NCI-H1417 treated with DMSO at 0.1 percent for 48 hours (cell line): ENCODE results near the gene ZNF70.

ENCODE experiments used
- DNase-seq: peaks from one replicate; lab custom pipeline; 2025; lab: John Stamatoyannopoulos, UW

Gene ZNF70

DNA sequence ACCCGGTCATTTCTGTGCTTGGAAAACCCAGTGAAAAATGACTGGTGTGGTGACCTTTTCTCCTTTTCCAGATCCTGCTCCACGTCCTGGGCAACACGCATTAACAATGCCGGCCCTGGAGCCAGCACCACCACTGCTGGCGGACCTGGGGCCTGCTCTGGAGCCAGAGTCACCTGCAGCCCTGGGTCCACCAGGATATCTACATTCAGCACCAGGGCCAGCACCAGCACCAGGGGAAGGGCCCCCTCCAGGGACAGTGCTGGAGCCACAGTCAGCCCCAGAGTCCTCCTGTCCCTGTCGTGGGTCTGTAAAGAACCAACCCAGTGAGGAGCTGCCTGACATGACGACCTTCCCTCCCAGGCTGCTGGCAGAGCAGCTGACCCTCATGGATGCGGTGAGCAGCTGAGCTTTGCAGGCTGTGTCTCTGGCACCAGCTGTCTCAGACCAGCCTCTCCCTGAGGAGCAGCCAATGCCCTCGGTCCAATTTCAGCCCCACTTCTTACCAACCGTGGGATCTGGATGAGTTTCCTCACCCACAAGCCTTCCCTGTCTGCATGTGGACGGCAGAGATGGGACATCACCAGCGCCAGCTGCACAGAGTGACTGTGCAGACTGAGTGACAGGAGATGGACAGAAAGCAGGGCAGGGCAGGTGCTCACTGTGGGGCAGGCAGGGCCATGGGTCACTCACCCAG lies 58.2 kb downstream of the ZNF70 start:
- DNase-seq, result no peak

DNA sequence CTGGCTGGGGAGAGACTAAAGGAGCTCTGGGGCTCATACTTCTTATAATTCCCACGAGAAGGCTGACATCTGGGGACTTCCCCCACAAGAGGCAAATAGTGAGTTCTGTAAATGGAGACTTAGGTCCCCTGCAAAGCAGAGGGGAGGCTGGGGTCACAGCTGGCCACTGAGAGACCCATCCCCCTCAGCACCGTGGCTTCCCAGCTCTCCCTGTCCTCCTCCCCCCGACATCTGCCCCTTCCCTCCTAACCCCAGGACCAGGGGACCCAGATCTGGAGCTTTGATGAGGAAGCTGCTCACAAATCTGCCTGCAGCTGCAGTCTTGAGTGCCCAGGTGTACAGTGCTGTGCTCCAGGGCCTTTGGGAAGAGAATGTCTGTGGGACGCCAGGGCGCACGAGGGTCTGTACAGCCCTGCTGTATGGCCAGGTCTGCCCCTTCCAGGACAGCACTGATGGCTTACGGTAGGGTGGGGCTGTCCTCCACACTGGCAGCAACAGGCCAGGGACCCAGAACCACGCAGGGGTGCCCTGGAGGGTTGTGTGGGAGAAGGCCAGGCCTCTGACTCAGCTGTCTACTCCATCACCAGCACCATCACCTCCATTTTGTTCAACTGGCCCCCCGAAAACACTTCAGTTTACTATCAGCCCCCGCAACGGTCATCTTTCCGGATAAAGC lies 59.0 kb downstream of the ZNF70 start:
- DNase-seq, result no peak

DNA sequence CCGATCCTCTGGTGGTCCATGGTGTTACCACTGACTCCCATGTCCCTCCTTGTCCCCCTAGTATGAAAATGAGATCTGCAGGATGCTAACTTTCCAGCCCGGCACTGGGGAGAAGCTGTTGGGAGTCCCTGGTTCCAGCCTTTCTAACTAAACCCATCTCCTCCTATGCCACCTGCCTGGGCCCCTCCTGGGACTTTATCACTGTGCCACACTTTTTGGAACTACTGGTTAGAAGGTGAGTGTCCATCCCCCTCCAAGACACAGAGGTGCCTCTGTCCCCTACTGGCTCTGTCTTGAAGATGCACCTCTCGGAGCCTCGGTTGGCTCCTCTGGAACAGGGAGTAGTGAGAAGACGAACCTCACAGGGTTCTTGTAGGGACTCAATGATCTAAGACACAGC lies 60.2 kb downstream of the ZNF70 start, which contains the start of gene RGL4:
Gene RGL4 (plus strand): TSS at position 301 of the 400 bp plus-strand sequence. CDS start 1,018 bp downstream, outside the sequence.
- DNase-seq, result no peak

DNA sequence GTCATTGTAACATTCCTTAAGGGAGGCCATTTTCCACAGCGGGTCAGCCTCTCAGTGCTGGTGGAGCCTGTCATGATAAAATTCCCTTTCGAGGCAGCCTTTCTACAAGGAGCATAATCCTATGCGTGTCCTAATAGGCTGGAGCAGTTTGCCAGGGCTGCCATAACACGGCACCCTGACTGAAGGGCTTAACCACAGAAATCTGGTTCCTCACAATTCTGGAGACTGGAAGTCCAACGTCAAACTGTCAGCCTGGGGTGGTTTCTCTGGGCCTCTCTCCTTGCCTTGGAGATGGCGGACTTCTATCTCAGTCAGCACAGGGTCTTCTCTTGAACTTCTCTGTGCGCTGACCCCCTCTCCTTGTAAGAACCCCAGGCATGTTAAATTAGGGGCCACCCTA lies 61.5 kb downstream of the ZNF70 start:
- DNase-seq, result no peak
